Measurements from ENCODE around the gene BCS1L. TPM values are rescaled to one million over a fixed set of nuclear protein-coding genes. Genes with fewer than 3 reads are reported as not detected.

Gene BCS1L
- total and polyA plus RNA-seq, 2 of the 8 experiments (the other 6 are each of a cell fraction or from before 2014, with no cell fraction given): 23.7 to 37.1 TPM

GRCh38 chr2:218648088-218648786, 11.2 kb upstream of the BCS1L start:
- Histone ChIP-seq H2BK12ac (ENCODE audit: low read depth, low read length) (no peak overlapping the region), H3K23ac (ENCODE audit: insufficient read length) (no peak overlapping the region), H2BK5ac (ENCODE audit: low read depth, low read length) (no peak overlapping the region), H3K36me3 (ENCODE audit: control insufficient read depth in 2 of 4, insufficient read depth in 4 of 4, low read length in 3 of 4) (peaks cover 40 to 83% (median 70%) of the 10 kb centered on the region in 4 experiments), H3K9ac (replicated peaks in 1 of 4; ENCODE audit: extremely low read depth in 1 of 4, low read depth in 3 of 4, low read length in 3 of 4) (no peak overlapping the region), H2AK5ac (ENCODE audit: low read depth, low read length) (no peak overlapping the region), H3K4me2 (ENCODE audit: insufficient read depth in 1 of 2, low read depth in 2 of 2, low read length in 2 of 2) (no peak overlapping the region), H3K27me3 (replicated peaks in 1 of 4; ENCODE audit: control insufficient read depth in 3 of 4, extremely low read depth in 1 of 4, insufficient read depth in 3 of 4, low read length in 3 of 4) (no peaks in the 10 kb centered on the region), H3K79me2 (ENCODE audit: control insufficient read depth in 1 of 2, insufficient read depth in 2 of 2, low read length in 2 of 2) (no peaks in the 10 kb centered on the region; a peak in 1 of 4 replicates), H3K56ac (replicated peaks; ENCODE audit: insufficient read length, low read depth, low read length) (no peak overlapping the region), H3K4me3 (ENCODE audit: extremely low read depth in 1 of 4, insufficient read depth in 2 of 4, low read depth in 3 of 4, low read length in 4 of 4) (no peak overlapping the region), H3K79me1 (ENCODE audit: low read depth, low read length) (no peaks in the 10 kb centered on the region), H4K91ac (replicated peaks; ENCODE audit: insufficient read length, low read length) (no peak overlapping the region), H2BK15ac (ENCODE audit: low read length) (no peak overlapping the region), H2BK120ac (replicated peaks; ENCODE audit: low read depth, low read length) (no peak overlapping the region), H3K14ac (ENCODE audit: insufficient read length) (no peak overlapping the region), H3K4ac (replicated peaks; ENCODE audit: insufficient read length, low read depth, low read length) (no peak overlapping the region), H3K27ac (ENCODE audit: low read depth, low read length) (no peak overlapping the region), H3K9me3 (ENCODE audit: insufficient read depth in 2 of 2, low read depth in 1 of 2, low read length in 1 of 2) (no peaks in the 10 kb centered on the region), H4K20me1 (replicated peaks in 1 of 2; ENCODE audit: control insufficient read depth in 1 of 2, insufficient read depth in 2 of 2, low read length in 2 of 2) (peaks cover 0 to 16% of the 10 kb centered on the region in 2 experiments), H2AFZ (ENCODE audit: low read length) (no peak overlapping the region), H2BK20ac (ENCODE audit: low read length) (no peak overlapping the region), H4K5ac (ENCODE audit: insufficient read length, low read depth, low read length) (no peak overlapping the region), H3K18ac (ENCODE audit: extremely low read depth, low read length) (no peak overlapping the region), H4K8ac (ENCODE audit: extremely low read depth, insufficient read depth, low read length) (no peak overlapping the region), H3K23me2 (ENCODE audit: low read depth, low read length) (no peaks in the 10 kb centered on the region), H3K4me1 (replicated peaks in 1 of 4; ENCODE audit: control insufficient read depth in 3 of 4, insufficient read depth in 4 of 4, low read length in 3 of 4) (no peaks in the 10 kb centered on the region)
- TF ChIP-seq CTCF (IDR thresholded peaks at IDR 0.05; ENCODE audit: control extremely low read depth in 1 of 3, insufficient read depth in 1 of 3, low read depth in 1 of 3, low read length in 3 of 3) (peak; percentile 73 to 97 (median 92)), MAX (IDR thresholded peaks at IDR 0.05) (0 out of 2 replicates have a peak, but pooled peaks have one; percentile 10), TBP (IDR thresholded peaks at IDR 0.05; ENCODE audit: low read depth, low read length) (no peak), RAD21 (IDR thresholded peaks at IDR 0.05 in 1 of 2, conservative IDR thresholded peaks at IDR 0.05 in 1 of 2; ENCODE audit: low read depth in 2 of 2, low read length in 2 of 2) (peak; percentile 82 to 83)
- 75% methylated on average over 9 of the region's 9 CpGs; no CpG with 5 or more reads in 1 of the 2 experiments for WGBS, 2 experiments (ENCODE audit: extremely low coverage in 1 of 2, insufficient coverage in 1 of 2, insufficient read length in 1 of 2, insufficient replicate concordance in 2 of 2, low coverage in 1 of 2, low lambda C conversion rate in 2 of 2, missing lambda C conversion rate in 1 of 2)
- ChIA-PET POLR2A (ENCODE audit: partially characterized antibody) (interaction anchor here (1.1 to 3.4 kb wide), 3 partner anchors 8 to 39 kb away, joined by 3 to 16 read pairs (median 3); partner anchors contain the start of genes BCS1L and ZNF142), CTCF (ENCODE audit: partially characterized antibody) (interaction anchor here (0.8 to 6.0 kb wide), 29 partner anchors 11 to 373 kb away, joined by 3 to 48 read pairs (median 4); partner anchors contain the start of genes BCS1L, PLCD4, RNF25 and STK36)
- DNase-seq (ENCODE audit: low read depth in 1 of 2, low spot score in 2 of 2) (peak in 1 of 2 experiments; percentile 71), FAIRE-seq (peak; percentile 97)
